Measurements from ENCODE around the gene GNGT2. TPM values are rescaled to one million over a fixed set of nuclear protein-coding genes. Genes with fewer than 3 reads are reported as not detected.

Gene GNGT2
- total and polyA plus RNA-seq, 2 experiments from 2014 or later: not detected

- Histone ChIP-seq H3K9me2 (replicated peaks; ENCODE audit: insufficient read depth) (no peaks in the 10 kb centered on the region), H3K4me1 (ENCODE audit: insufficient read depth) (no peaks in the 10 kb centered on the region), H3K27me3 (no peaks in the 10 kb centered on the region), H4K20me1 (ENCODE audit: insufficient read depth, poor library complexity, severe bottlenecking) (no peaks in the 10 kb centered on the region), H3K27ac (no peak overlapping the region), H3K36me3 (replicated peaks; ENCODE audit: insufficient read depth, low read depth) (no peaks in the 10 kb centered on the region), H3K79me2 (no peaks in the 10 kb centered on the region), H3K4me2 (no peak overlapping the region), H3K4me3 (no peak overlapping the region), H3K9me3 (ENCODE audit: low read depth) (no peaks in the 10 kb centered on the region), H2AFZ (no peak overlapping the region)
- WGBS (ENCODE audit: low lambda C conversion rate, missing lambda C conversion rate): 77% methylated on average over 5 of the region's 5 CpGs
- TF ChIP-seq CTCF (IDR thresholded peaks at IDR 0.05; ENCODE audit: poor library complexity) (no peak), EZH2 (IDR thresholded peaks at IDR 0.05; ENCODE audit: borderline replicate concordance) (no peak), EZH2phosphoT487 (IDR thresholded peaks at IDR 0.05; ENCODE audit: low read depth, severe bottlenecking, unreplicated experiment) (no peak)
- no peak for DNase-seq (ENCODE audit: low spot score)
These were observed 44.8 kb upstream of the GNGT2 start for GRCh38 chr17:49255125-49255524.

- TF ChIP-seq EZH2 (IDR thresholded peaks at IDR 0.05; ENCODE audit: borderline replicate concordance): no peak
- no peak for TF ChIP-seq CTCF (IDR thresholded peaks at IDR 0.05; ENCODE audit: poor library complexity)
- TF ChIP-seq EZH2phosphoT487 (IDR thresholded peaks at IDR 0.05; ENCODE audit: low read depth, severe bottlenecking, unreplicated experiment): no peak
These were observed 43.7 kb upstream of the GNGT2 start for GRCh38 chr17:49254066-49254465.

GRCh38 chr17:49252148-49252695, 41.8 kb upstream of the GNGT2 start:
- Histone ChIP-seq H3K9me3 (ENCODE audit: low read depth) (no peaks in the 10 kb centered on the region), H3K79me2 (no peaks in the 10 kb centered on the region), H3K36me3 (replicated peaks; ENCODE audit: insufficient read depth, low read depth) (no peaks in the 10 kb centered on the region), H3K4me2 (no peak overlapping the region), H3K27me3 (no peaks in the 10 kb centered on the region), H3K4me3 (no peak overlapping the region), H4K20me1 (ENCODE audit: insufficient read depth, poor library complexity, severe bottlenecking) (no peaks in the 10 kb centered on the region), H3K27ac (no peak overlapping the region), H3K9me2 (replicated peaks; ENCODE audit: insufficient read depth) (no peaks in the 10 kb centered on the region), H2AFZ (no peak overlapping the region), H3K4me1 (ENCODE audit: insufficient read depth) (no peaks in the 10 kb centered on the region)
- TF ChIP-seq EZH2 (IDR thresholded peaks at IDR 0.05; ENCODE audit: borderline replicate concordance) (no peak), CTCF (IDR thresholded peaks at IDR 0.05; ENCODE audit: poor library complexity) (no peak), EZH2phosphoT487 (IDR thresholded peaks at IDR 0.05; ENCODE audit: low read depth, severe bottlenecking, unreplicated experiment) (no peak)
- DNase-seq (ENCODE audit: low spot score): peak; percentile 28
- 82% methylated on average over 6 of the region's 6 CpGs for WGBS (ENCODE audit: low lambda C conversion rate, missing lambda C conversion rate)

More at GRCh38 chr17:49254066-49254465, 43.7 kb upstream of the GNGT2 start:
- no peak overlapping the region for H3K27ac ChIP-seq
- H3K4me3 ChIP-seq: no peak overlapping the region
- H3K27me3 ChIP-seq: no peaks in the 10 kb centered on the region
- no peaks in the 10 kb centered on the region for H4K20me1 ChIP-seq (ENCODE audit: insufficient read depth, poor library complexity, severe bottlenecking)
- no peak overlapping the region for H3K4me2 ChIP-seq
- H2AFZ ChIP-seq: no peak overlapping the region
- H3K4me1 ChIP-seq (ENCODE audit: insufficient read depth): no peaks in the 10 kb centered on the region
- 69% methylated on average over 4 of the region's 4 CpGs for WGBS (ENCODE audit: low lambda C conversion rate, missing lambda C conversion rate)
- no peaks in the 10 kb centered on the region for H3K9me2 ChIP-seq (replicated peaks; ENCODE audit: insufficient read depth)
- no peak for DNase-seq (ENCODE audit: low spot score)
- H3K36me3 ChIP-seq (replicated peaks; ENCODE audit: insufficient read depth, low read depth): no peaks in the 10 kb centered on the region
- H3K79me2 ChIP-seq: no peaks in the 10 kb centered on the region
- no peaks in the 10 kb centered on the region for H3K9me3 ChIP-seq (ENCODE audit: low read depth)
